Glomerular visceral epithelial cell (primary cell): ENCODE data around the gene HORMAD2.

Experiments
- DNase-seq: peaks from one replicate; pipeline ENCODE4 v3.0.0-alpha.2; 2016; ENCODE audit errors: extremely low spot score

Gene HORMAD2

GRCh38 chr22:30167734-30168133, 87.5 kb downstream of the HORMAD2 start:
- no peak for DNase-seq

GRCh38 chr22:30169002-30169401, 88.7 kb downstream of the HORMAD2 start:
- DNase-seq: no peak

DNA sequence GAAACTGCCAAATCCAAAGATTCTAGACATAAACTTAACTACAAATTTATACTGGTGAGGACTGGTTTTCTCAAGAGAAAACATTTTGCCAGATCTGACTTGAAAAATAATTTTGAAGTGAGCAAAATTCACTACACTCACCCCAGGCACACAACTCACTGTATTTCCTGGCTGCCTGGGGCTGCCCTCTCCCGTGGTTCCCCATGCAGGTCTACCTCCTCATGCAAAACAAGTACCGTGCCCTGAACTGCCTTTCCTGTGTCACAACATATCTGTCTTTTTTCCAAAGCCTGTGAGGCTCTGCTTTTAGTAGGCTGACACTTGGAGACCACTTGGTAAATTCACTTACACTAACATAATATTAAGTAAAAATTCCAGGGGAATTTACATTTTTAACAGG, 89.9 kb downstream of the HORMAD2 start:
- DNase-seq: no peak

GRCh38 chr22:30171008-30171407, 90.7 kb downstream of the HORMAD2 start:
- DNase-seq: no peak

GRCh38 chr22:30175690-30176288, 95.5 kb downstream of the HORMAD2 start:
- no peak for DNase-seq

- DNase-seq: no peak
Measured at GRCh38 chr22:30176431-30176830, 96.2 kb downstream of the HORMAD2 start.

GRCh38 chr22:30178181-30179126, 98.2 kb downstream of the HORMAD2 start:
- DNase-seq: no peak

DNA sequence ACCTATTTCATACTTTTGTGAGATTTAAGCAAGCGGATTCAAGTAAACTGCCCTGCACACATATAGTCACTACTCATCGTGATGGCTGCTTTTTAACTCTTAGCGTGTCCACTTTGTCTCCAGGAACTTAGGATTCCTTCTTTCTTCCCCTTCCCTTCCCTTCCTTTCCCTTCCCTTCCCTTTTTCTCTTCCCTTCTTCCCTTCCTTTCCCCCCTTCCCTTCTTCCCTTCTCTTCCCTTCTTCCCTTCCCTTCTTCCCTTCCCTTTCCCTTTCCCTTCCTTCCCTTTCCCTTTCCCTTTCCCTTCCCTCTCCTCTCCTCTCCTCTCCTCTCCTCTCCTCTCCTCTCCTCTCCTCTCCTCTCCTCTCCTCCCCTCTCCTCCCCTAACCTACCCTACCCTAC, 100.4 kb downstream of the HORMAD2 start:
- DNase-seq: no peak

DNA sequence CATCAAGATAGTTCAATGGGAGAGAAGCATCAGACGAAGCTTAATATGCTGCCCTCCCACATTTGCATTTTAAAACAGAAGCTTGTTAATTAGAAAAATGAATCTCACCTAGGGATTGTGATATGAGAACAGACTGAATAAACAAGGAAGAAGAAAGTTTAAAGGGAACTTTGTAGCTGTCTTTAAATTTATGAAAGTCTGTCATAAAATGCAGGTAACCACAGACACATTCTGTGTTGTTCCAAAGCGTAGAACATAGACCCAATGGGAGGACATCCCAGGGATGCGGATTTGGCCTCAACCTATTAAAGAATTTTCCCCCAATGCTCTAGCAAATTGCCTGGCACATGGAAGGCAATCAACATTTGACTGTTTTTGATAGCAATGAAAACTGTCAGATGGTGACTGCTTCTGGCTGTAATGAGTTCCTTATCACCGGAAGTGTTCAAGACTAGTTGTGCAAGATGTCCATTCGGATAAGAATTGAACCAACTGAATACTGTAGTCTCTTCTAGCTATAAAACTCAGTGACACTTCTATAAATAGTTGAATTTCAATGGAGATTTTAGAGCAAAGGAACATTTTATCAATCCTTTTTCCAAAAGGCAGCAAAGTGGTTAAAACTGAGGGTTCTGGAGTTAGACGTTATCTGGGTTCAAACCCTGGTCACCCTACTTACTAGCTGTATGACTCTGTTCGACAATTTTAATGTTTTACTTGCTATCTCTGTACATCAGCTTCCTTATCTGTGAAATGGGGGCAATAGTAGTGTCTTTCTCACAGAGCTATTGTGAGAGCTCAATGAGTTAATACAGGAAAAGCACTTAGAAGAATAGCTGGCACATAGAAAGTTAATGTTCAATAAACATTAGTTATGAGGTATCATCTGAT, 101.4 kb downstream of the HORMAD2 start:
- no peak for DNase-seq

GRCh38 chr22:30182350-30182745, 102.1 kb downstream of the HORMAD2 start:
- DNase-seq: peak; percentile 65

GRCh38 chr22:30182815-30183214, 102.6 kb downstream of the HORMAD2 start:
- DNase-seq: no peak

- no peak for DNase-seq
Measured at GRCh38 chr22:30183271-30183670, 103.0 kb downstream of the HORMAD2 start.

DNA sequence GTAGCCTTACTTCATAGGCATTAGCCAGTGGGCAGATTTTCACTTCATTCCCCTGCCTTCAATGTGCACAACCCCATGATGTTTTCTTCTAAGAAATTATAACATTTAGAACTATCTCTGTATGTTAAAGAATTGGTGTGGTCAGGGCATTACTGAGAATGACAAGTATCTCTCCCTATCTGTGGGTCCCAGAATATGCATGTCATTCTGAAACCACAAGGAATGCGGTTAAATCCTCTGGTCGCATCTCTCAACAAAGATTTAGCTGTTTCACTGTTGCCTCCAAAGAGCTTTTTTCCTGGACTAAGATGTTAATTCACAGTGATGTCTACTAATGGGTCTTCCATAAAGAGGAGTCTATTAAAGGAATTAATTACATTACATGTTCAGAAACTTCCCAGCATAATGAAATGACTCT, 103.6 kb downstream of the HORMAD2 start:
- peak; percentile 61 for DNase-seq

GRCh38 chr22:30185129-30185528, 104.9 kb downstream of the HORMAD2 start:
- no peak for DNase-seq

DNA sequence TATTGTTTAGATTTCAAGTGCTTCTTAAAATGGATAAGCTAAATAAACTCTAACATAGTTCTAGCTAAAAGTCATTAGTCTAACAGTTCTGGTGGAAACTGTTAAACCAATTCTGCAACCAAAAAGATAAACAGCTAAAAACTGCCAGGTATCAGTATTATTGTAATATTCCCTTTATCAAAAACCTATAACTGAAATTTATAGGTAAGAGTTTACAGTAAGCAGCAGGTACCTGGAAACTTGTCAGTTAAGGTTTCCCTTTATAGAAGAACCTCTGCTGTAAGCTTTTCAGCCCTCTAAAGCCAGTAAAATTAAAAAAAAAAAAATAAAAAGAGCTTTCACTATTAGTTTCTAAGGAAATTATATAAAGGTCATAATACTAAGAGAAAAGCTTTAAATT, 105.3 kb downstream of the HORMAD2 start:
- no peak for DNase-seq

- no peak for DNase-seq
Measured at GRCh38 chr22:30186041-30186440, 105.8 kb downstream of the HORMAD2 start.

- no peak for DNase-seq
Measured at GRCh38 chr22:30186510-30186909, 106.2 kb downstream of the HORMAD2 start.

DNA sequence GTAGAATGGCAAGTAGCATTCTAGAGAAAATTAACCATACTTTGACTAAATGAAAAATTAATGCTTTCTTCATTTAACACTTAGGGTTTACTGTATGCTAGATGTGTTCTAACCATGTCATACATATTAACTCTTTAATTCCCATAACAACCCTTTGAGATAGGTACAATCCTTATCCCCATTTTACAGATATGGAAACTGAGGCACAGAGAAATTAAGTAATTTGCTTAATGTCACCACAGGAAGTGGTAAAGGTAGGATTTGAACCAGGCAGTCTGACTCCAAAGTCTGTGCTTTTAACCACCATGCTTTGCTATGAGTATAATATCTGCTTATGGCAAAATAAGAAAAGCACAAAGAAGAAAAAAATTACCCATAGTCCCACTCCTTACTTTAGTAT, 106.8 kb downstream of the HORMAD2 start:
- DNase-seq: no peak

GRCh38 chr22:30187529-30188407, 107.5 kb downstream of the HORMAD2 start:
- DNase-seq: no peak

DNA sequence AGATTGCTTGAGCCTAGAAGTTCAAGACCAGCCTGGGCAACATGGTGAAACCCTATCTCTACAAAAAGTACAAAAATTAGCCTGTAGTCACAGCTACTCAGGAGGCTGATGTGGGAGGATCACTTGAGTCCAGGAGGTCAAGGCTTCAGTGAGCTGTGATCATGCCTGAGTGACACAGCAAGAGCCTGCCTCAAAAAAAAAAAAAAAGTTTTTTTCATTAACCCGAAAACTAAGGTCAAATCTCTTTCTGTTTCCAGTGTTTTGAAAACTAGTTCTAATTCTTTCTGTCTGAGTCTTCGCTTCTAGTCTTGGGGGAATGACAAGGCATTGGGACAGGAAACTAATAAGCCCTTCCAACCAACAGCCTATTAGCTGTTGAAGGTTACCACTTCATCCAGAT, 108.6 kb downstream of the HORMAD2 start:
- no peak for DNase-seq

GRCh38 chr22:30190574-30190973, 110.3 kb downstream of the HORMAD2 start:
- DNase-seq: no peak
